DMS 273 (cell line): ENCODE data around the gene RBMS1.

Experiments used
- DNase-seq: peaks from one replicate; lab custom pipeline; 2025; ENCODE audit not compliant: unreplicated experiment; lab: John Stamatoyannopoulos, UW

RBMS1 gene

DNA sequence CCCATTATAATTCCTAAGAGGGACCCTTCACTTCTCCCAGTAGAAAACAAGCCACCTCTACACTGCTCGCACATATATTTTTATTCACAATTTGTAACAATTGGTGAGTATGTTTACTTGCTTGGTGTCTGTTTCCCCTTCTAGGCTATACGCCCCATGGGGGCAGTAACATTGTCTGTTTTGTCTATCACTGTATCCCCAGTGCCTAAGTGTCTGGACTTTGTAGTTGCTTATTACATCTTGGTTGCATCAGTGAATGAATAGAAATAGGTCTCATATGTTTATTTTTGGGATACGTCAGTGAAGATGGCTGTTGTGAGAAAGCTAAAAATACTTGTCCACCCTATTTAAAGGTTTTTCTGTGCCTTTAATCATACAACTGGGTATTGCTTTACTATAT is 206.1 kb downstream of the RBMS1 start:
- DNase-seq = no peak

DNA sequence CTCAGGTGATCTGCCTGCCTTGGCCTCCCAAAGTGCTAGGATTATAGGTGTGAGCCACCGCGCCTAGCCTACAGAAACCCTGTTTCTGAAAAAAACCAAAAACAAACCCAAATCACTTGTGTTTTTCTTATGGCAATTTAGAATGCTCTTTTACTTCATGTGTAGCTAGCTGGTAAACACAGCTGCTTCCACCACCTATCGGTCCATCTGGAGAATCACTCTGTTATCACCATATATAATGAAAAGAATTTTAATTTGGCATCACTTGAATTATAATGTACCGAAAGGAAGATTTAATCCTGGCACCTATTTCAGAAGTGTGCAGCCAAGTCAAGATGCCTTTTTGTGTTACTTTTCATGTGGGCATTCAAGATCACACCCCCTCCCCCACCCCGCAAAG is 207.1 kb downstream of the RBMS1 start:
- no peak for DNase-seq

DNA sequence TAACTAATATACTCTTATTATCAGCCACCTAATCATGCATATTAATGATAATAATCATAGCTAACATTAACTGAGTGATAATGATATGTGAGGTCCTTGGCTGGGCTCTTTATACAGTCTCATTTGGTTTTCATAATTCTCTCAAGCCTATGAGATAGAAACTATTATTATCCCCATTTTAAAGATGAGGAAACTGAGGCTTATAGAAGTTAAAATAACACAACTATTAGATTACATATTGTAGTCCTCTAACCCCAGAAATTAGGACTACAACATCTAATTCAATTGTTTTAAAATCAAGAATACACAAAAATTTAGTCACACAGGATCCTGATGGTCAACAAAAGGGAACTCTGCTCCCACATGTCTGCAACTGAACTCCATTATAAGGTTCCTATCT is 209.9 kb downstream of the RBMS1 start:
- DNase-seq = no peak

- no peak for DNase-seq
Measured at GRCh38 chr2:160282063-160282580, 211.5 kb downstream of the RBMS1 start.

DNA sequence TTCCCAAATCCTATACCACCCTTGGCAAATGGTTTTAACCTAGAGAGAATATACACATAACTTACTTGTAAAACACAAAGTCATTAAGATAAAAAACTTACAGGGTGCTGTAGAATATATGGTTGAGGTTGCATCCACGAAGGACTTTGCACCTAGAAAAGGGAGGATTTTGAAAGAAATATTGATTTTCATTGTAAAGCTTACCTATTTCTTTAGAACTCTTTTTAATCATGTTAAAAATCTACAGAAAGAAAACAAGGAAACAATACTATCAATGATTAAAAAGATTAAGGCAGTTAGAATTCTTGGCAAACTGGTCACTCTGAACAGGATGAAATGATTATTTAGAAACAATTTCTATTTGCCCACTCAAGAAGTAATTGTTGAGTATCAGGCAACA is 212.4 kb downstream of the RBMS1 start:
- no peak for DNase-seq

GRCh38 chr2:160279813-160280465 is 213.7 kb downstream of the RBMS1 start:
- DNase-seq = no peak

- peak; percentile 28 for DNase-seq
Measured at GRCh38 chr2:160278879-160279177, 214.8 kb downstream of the RBMS1 start.

DNA sequence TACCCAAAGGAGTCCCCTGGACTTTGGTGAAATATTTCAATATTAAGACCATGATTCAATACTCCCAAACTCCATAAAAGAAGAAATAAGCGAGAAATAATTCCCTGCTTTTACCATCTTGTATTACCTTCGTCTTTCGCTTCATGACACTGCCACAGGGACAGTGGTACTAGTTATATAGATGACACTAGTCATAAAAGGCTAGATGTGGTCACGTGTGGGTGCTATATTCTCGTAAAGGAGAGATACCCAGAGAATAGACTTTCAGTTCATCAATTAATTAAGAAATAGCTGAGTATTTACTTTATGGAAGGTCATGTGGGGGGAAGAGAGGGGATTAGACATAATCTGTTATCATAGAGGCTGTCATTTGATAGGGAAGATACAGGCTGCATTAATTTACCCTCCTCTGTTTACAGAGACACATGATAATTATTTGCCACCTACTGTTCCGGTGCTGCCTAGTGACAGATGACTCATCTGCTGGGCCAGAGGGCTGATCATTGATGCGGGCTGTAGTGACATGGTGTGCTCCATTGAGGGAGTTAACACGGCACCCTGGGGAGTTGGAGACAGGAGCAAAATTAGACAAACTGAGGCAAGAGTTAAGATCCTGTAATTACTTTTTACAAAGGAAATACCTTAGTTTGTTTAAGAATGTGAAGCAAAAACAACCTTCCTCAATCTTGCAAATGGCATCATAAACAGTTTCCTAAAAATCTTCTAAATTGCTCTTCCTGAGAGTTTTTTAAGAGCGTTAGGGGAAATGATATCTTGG is 215.3 kb downstream of the RBMS1 start:
- DNase-seq = peak; percentile 14

- no peak for DNase-seq
Measured at GRCh38 chr2:160277151-160277550, 216.5 kb downstream of the RBMS1 start.

DNA sequence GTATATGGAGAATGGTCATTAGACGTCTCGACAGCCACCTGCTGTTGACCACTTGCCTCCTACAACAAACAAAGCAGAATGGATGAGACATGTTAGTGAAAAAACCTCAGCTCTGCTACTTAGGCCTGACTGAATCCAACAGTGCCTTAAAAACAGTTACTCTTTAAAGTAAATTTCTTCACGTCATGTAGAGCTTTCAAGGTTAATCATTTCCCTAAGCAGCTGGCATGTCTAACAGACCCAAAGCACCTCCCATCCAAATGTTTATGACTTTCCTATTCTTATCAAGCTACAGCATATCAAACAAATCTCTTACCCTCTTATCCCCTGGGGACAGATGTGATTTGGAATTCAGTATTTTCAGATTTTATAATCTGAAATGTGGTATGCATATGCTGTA is 218.0 kb downstream of the RBMS1 start:
- no peak for DNase-seq

- DNase-seq = no peak
Measured at GRCh38 chr2:160271171-160272086, 222.2 kb downstream of the RBMS1 start.

DNA sequence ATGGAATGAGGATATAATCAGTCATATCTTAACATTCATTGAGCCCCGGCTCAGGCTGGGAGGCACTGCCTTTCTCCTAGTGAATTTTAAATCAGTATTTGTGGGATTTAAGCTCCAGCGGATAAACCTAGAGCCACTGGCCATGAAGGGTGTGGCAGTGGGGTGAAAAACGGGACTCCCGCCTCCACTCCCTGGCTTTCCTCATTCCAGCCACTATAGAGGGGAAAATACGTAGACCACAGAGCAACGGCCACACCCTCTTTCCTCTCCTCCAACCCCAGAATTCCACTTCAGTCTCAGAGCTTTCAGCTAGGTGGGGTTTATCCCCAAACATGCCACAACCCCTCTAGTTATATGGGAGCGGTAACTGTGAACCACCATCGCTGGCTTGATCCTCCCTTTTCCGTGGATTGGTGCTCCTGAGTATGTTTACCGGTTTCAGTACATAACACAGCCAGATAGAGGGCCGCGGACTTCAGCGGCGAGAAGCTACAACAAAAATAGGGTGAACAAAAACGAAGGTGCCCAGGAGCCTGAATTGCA is 223.0 kb downstream of the RBMS1 start:
- no peak for DNase-seq

DNA sequence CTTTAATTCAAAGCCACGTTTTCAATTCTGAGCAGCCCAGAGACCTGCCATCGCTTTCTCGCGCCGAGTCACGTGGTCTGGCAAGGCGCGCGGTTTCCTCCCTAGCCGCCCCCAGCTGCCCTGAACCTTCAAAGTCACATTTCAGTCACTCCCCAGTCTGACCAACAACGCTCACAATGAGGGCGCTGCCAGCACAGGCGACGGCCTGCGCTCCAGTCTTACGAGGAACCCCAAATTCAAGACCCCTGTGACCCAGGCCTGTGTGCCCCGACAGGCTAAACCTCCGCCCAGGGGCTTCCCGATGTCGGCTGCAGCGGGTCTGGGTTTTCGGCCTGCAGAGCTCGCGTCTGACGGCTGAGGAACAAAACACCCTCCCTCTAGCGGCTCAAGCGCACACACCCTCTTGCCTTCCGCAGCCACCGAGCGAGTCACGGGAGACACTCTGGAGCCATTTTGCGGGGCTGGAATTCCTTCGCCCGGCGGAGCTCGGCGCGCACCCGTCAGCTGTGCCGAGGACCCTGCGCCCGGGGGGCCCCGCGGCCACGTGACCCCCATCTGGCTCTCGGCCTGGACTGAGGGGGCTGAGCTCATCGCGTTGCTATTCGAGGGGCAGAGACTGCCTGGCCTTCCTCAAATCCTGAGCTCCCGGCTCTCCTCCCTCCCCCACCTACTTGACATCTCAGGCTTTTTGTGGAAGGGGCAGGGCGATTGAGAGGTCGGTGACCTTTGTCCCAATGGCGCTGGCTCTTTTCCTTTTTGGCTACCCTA is 223.6 kb downstream of the RBMS1 start:
- DNase-seq = peak; percentile 93

GRCh38 chr2:160269365-160269764 is 224.2 kb downstream of the RBMS1 start:
- no peak for DNase-seq

GRCh38 chr2:160268151-160268781 is 225.3 kb downstream of the RBMS1 start:
- DNase-seq = no peak

- no peak for DNase-seq
Measured at GRCh38 chr2:160267692-160268091, 225.9 kb downstream of the RBMS1 start.

DNA sequence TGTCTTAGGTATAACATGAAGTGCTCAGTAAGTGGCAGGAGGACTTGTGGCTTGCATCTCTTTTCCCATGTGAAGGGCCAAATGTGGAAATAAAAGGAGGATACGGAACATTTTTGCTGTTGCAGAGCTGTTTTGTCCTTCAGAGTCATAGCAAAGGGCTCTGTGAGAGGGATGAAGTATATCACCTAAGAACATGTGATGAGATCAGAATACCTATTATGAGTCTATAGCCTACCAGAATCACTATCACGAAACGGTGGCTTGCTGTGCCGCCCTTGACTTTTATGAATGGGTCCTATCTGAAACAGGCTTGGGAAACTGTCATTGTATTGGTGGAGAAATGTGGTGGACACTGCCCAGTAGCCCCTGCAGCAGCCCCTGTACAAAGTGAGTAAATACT is 226.6 kb downstream of the RBMS1 start:
- no peak for DNase-seq

DNA sequence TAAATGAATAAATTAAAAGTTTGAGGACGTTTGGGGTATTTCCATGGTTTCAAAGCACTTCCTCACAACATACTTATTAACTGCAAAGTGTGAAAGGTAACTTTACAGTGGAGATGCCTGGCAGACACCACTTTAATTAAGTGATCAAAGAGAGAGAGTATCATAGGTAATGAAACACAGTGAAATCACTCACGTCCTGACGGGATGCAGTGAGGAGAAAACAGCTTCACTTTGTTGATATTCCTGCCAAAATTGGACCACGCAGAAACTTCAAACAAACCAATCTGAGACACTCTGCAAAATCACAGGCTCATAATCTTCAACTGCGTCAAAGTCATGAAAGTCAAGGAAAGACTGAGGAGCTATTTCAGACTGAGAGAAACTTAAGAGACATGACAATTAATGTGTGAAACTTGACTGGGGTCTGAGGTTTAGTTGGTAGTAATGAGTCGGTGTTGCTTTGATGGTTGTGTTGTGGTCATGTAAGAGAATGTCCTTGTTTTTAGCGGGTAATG is 227.5 kb downstream of the RBMS1 start:
- DNase-seq = no peak

DNA sequence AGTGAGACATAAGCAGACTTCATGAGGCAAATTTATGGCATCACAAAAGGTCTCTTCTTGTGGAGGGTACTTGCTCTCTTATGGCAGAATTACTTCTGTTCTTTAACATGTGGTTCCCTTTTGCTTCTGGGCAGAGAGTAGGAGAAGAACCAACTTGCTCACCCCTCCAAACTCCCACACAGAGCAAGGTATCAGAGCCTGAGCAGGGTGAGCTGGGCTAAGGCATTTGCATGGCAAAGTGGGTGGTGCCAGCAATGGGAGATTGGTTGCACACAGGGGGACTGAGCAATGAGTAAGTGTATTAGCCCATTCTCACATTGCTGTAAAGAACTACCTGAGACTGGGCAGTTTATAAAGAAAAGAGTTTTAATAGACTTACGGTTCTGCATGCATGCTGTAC is 229.3 kb downstream of the RBMS1 start:
- DNase-seq = no peak

DNA sequence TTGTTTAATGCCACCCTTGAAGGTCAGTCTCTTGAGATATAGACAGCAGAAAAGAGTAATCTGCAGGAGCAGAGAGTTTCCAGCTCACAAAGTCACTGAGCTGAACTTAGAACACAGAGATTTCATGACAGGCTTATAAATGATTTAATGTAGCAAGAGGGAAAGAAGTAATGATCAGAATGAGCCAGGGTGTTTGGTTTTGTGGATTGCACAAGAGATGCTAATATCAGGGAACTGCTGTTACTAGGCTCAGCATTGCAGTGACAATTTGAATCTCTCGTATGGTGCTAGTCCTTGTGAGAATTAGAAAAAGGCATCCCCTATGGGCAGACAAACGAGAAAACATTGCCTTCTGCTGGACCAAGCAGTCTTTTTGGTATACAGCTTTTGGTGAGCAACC is 231.9 kb downstream of the RBMS1 start:
- DNase-seq = no peak
